ENCODE measurements around the gene IZUMO4.

GRCh38 chr19:2142173-2142829 is 45.6 kb downstream of the IZUMO4 start:
- no peak for TF ChIP-seq EZH2 (IDR thresholded peaks at IDR 0.05; ENCODE audit: borderline replicate concordance, low read depth, low read length, severe bottlenecking)
- TF ChIP-seq CTCF (IDR thresholded peaks at IDR 0.05; ENCODE audit: borderline replicate concordance, extremely low read depth, low read length, poor library complexity, severe bottlenecking): no peak
